Right renal cortex interstitium (tissue), 3 donors: ENCODE measurements around the gene PRKCA. TPM values are rescaled to one million over a fixed set of nuclear protein-coding genes. Genes with fewer than 3 reads are reported as not detected.
"Not testable (repeated sequence)": the region's sequence is repeated elsewhere in the genome, so short reads cannot be mapped to it uniquely, and the experiment has no call there.

Source experiments
- DNase-seq, 3 donors: peaks; one replicate each; pipeline ENCODE4 v3.0.0-alpha.2; 2013; ENCODE audit warnings: low read depth in 3 of 3, low spot score in 2 of 3
- polyA plus RNA-seq, 3 donors: library from polyadenylated mRNA; unstranded; fragments of 120-200 nt; gene quantifications; one replicate each; pipeline ENCODE4 v1.2.1, GENCODE V29; 2013; ENCODE audit not compliant: insufficient read length in 3 of 3

PRKCA gene
- polyA plus RNA-seq, 3 donors: 22.8 to 24.1 (median 23.8) TPM

DNA sequence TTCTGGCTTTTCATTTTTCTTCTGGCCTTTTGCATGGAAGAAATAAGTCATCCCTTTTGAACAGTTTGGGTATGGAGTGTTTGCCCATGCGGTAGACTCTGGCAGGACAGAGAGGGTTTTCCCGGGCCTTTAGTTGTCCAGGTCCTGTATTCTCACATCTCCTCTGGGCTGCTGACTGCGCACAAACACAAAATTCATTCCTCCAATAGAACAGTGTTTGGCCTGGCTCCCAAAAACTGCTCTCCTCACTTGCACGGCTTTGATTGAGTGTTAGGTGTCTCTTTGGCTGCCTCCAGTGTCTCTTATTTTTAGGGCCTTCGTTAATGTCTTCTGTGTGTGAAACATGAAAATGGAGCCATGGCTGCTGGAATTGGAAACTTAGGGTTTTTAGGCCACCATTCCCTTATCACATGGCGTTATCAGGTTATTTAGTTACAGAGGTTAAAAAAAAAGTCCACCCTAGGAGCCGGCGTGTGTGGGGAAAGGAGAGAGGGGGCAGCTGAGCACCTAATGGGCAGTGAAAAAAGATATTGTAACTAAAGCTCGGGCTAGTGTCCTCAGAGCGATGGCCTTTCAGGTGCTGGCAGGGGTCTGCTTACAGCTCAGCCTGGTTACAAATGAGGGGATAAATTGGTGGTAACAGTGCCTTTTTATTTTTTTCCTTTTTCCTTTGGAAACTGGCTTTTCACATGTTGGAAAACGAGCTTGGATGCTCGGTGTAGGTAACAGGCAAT is 47.3 kb downstream of the PRKCA start:
- no peak for DNase-seq

DNA sequence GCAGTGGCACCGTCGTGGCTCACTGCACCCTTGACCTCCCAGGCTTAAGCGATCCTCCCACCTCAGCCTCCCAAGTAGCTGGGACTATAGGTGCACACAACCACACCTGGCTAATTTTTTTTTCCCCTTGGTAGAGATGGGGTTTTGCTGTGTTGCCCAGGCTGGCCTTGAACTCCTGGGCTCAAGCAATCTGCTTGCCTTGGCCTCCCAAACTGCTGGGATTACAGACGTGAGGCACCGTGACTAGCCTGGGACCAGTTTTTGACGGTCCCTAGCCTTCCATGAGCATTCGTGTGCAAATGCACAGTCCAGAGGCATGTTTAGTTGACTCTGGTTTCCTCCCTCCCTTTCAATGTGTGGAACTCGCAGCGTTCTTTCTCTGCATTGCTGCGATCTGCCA is 48.2 kb downstream of the PRKCA start:
- not testable (repeated sequence) for DNase-seq

DNA sequence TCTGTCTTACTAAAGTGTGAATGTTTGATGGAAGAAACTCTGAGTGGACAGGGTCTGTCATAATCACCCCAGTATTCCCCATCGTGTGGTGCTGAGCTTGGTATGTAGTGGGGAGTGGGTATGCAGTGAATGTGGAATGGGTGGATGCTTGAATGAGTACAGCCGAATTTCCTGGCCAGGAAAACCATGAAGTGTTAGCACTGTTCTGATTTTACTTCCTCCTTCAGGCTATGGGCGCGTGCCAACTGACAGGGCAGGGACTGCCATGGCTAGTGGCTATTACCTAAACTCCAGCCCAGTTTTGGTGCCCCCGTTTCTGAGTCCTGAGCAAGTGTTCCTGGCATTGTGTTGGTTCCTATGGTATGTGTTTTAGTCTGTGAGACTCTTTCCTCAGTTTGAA is 48.6 kb downstream of the PRKCA start:
- DNase-seq: no peak

DNA sequence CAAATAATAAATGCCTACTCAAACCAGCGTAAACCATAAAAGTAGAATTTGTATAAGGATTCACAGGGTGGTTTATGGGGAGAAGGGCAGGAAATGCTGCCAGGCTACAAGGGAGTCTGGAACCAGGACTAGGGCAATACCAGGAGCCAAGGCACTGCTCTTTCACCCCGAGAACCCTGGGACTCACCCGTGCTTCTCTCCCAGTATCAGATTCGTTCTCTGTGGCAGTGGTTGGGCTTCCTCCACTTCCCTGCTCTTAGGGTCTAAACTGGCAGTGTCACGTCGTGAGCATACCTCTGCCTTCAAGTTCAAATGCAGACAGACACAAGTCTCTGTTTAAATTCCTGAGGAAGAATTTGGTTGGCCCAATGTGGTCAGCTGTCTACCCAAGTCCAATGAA is 49.3 kb downstream of the PRKCA start:
- no peak for DNase-seq

DNA sequence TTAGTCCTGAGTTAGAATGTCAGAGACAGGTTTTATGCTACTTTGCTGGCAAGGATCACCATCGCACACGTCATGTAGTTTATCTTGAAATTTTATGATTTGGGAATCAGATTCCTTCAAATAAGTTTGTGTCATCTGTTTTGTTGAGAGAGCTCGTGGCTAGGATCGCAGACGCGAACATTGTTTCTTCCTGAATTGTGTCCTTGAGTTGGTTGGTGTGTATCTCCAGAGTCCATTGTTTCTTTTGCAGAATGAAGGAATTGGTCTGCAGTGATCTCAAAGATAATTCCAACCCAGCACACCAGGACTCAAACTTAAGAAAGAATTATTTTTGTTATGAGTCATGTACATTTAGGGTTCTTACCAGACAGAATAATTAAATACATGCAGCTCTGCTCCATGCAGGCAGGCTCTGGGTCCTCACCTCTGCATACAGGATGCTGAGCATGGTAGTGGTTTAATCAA is 51.6 kb downstream of the PRKCA start:
- no peak for DNase-seq

DNA sequence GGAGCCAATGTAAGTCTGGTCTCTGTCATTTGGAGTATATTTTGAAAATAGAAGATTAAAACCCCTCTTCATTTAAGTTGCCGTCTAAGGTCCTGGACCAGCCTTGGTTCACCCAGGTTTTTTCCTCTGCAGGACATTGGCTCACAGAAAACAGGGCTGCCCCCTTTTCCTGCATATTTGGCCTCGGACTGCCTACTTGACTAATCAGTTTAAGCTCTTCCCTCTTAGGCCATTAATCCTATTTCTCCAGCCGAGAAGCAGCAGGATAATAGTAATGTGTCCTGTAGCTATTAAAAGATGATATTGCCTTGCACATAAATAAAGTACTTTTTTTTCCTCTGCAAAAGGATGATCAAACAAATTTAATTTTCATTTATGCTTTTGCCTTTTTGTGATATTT is 52.1 kb downstream of the PRKCA start:
- no peak for DNase-seq

DNA sequence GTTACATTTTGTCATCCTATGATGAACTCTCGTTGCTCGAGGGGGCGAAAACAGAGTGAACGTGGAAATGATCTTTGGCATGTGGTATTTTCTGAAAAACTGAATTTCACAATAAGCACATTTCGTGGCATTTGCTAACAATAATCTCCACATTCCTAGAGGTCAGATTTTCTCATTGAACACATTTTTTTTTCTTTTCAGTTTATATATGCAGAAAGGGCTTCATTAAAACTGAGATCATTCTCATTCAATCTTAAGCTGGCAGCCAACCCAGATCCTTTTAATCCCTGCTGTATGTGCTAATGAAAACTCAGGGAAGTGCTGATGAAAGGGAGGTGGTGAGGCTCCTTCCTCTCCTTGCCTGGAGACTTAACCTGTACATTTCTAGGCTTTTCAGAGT is 52.6 kb downstream of the PRKCA start:
- DNase-seq: no peak

DNA sequence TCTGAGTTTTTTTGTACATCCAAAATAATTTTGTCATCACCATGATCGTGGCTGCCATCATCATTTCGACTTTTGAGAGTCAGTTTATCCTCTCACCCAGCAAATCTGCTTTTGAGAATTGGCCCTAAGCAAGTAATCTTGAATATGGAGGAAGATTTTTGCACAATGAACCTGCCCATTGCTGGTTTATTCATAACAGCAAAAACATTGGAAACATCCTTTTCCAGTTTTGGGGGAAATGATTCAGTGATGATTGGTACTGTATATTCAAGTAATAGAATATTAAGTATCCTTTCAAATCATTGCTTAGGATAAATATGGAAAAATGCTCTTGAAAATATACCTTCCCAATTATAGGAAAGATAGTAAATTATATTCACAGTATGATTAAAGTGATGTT is 53.1 kb downstream of the PRKCA start:
- no peak for DNase-seq

DNA sequence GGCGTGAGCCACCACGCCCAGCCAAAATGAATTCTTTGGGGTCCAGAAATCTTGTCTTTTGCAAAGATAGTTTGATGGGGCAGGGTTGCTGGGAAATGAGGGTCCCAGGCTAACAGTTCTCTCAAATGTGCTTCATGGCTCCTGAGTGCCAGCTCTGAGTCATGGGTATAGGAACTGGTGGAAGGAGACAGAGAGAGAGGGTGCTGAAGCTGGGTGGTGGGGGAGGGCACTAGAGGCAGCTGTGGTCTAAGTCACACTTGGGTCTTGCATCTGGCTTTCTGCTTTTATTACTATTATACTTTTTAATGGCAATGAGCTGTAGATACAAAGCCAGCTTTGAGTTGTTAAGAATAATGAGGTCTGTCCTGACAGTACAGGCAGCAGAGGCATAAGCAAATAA is 54.6 kb downstream of the PRKCA start:
- DNase-seq: no peak

DNA sequence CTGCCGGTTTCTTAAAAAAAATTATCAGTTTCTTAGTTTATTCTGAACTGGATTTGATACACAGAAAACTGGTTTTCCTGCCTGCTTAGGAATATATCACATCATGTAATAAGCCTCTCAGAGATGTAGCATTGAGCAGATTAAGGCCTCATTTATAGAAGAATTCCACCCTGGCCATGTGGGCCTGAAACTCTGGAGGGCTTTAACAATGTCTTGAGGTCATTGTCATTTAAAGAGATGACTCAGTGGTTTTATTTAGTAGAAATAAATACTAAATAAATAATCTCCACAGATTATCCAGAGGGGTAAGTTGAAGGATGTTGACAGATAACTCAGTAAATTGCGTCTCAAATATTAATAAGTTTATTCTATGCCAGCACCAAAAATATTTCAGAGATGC is 56.9 kb downstream of the PRKCA start:
- no peak for DNase-seq

DNA sequence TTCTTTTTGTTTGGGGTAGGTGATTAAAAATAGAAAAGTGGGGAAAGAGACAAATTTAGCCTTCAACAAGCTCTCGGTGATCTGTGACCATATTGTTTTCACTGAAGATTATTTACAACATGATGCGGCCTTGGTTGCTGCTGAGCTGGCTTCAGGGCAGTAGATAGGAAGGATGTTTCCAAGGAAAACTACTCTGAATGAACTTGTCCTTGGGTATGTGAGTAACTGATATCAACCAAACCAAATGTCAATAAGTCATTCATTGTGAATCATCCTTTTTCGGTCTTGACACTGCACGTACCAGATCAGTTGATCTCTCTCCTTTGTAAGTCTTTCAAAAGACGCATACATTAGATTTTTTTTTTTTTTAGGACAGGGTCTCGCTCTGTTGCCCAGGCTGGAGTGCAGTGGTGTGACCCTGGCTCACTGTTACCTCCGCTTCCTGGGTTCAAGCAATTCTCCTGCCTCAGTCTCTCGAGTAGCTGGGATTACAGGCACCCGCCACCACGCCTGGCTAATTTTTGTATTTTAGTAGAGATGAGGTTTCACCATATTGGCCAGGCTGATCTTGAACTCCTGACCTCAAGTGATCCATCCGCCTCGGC is 58.6 kb downstream of the PRKCA start:
- DNase-seq: not testable (repeated sequence)

DNA sequence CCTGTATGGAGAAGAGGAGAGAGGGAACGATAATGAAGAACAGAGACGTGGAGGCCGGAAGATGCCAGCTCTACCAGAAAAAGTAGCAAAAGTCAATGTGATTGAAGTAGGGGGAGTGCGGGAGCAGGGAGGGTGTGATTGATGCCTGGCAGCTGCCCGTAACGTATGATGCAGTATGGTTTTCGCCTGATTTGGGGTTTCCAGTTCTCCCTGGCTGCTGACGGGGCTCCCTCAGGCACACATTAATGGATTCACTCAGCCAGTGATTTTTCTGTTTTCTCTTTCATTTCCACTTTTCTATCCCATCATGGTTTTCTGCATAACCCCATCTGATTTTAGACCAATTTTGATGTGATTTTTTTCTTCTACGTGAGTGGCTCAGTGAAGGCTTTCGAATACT is 62.1 kb downstream of the PRKCA start:
- no peak for DNase-seq

DNA sequence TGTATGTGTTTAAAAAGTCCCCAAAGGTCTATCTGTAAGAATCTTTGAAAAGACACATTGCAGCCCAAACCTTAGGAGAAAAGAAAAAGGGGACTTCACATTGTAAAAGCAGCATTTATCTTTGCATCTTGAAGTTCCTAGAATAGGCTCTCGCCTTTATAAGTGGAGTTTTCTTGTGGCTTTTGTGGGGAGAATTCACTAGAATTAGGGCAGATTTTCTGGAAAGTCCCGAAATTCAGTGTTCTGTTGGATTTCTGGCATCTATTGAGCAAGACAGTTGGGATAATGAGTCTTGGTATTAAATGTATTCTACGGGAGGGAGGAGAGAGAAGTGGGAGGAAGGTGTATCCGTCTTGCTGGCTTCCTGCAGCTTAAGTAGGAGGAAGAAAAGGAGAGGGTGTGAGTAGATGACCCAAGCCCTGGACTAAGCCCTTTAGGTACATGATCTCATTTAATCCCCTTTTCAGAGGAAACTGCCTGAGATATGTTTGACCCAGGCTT is 62.6 kb downstream of the PRKCA start:
- no peak for DNase-seq

DNA sequence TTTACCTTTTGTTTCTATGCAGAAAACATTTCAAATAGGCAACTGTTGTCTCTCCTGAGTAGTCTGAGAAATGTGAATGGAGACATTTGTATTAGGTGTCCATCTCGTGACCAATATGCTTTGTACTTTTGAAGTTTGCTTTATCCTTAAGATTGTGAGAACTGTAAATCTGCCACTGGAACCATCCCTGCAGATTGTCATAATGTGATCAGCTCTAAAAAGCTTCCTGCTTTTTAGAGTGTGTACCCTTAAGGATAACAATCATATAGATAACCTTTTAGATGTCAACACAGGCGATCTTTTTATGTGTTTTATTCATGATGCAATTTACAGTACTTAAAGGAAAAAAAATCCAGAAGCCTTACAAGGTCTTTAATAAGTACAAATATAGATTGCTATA is 63.5 kb downstream of the PRKCA start:
- DNase-seq: no peak

DNA sequence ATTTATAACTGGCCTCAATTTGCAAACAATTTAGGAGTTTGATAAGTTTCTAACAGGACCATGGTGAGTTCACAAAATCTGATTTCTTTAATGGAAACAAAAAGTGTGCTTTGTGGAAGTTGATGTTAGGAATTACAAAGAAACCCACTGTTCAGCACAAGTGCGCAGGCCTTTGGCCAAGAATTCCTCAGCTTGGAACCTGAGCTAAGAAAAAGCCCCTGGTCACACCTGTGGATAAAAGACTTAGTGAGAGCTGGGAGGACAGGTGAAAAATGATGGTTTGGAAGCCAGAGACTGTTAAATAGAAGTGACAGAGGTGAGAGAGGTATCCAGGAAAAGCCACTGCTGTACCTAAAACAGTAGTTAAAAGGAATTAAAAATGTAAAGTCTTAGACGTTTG is 64.7 kb downstream of the PRKCA start:
- no peak for DNase-seq

DNA sequence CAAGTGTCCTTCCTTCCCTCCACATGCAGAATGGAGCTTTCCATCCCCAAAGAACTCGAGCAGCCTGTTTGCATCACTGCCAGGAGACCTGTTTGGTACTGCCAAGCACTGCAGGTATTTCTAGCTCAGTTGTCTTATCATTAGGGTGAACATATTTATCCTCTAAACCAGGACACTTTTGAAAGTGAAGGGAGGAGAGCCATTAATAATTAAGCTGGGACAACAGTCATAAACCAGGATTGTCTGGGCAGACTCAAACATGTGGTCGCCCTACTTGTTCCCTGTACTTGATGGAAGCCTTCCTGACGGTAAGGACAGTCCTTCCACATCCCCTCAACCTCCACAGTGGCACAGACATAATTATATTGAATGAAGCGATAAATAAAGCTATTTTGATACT is 67.4 kb downstream of the PRKCA start:
- no peak for DNase-seq

DNA sequence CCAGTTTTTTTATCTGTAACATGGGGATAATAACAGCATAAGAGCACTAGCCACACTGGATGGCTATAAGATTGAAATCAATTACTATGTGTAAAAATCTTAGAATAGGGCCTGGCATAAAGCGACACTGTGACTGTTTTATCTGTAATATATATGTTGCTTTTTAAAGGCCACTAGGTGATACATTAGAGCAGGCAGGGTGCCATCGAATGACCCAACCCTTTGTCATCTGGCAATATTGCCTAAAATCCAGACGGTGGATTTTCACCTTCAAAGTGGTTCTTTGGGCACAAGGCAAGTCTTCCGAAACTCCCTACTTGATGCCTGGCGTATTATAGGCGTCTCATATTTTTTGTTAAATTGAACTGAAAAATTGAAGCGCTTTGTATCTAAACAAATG is 69.1 kb downstream of the PRKCA start:
- DNase-seq: no peak

DNA sequence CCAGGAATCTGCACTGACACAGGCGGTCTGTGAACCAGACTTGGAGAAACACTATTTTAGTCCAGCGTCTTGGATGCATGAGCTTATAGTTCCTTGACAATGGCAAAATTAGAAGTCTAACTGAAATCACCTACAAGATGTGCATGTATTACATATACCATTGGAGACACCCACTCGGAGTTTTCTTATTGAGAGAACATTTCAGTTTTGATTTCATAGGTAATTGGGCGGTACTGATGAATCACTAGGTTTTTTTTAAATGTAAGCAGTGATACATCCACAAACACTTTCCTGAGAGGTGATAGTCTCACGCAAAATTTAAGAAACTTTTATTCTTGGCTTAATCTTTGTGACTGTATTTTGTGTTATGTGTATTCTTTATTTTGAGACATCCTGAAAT is 69.8 kb downstream of the PRKCA start:
- DNase-seq: no peak

DNA sequence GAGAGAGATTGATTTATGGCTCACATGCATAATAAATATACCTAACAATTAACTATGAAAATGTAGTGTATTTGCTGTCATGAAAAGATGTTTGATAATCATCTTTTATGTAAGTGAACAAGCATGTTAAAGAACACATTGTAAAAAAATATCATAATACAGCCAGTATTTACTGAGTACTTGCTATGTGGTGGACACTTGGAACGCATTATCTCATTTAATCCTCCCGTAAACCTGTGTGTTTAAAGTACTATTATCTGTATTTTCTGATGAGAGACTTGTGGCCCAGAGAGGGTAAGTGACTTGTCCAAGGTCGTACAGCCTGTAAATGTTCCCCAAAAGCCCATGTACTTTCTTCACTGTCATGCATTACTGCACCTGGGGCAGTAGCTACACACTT is 70.7 kb downstream of the PRKCA start:
- no peak for DNase-seq

DNA sequence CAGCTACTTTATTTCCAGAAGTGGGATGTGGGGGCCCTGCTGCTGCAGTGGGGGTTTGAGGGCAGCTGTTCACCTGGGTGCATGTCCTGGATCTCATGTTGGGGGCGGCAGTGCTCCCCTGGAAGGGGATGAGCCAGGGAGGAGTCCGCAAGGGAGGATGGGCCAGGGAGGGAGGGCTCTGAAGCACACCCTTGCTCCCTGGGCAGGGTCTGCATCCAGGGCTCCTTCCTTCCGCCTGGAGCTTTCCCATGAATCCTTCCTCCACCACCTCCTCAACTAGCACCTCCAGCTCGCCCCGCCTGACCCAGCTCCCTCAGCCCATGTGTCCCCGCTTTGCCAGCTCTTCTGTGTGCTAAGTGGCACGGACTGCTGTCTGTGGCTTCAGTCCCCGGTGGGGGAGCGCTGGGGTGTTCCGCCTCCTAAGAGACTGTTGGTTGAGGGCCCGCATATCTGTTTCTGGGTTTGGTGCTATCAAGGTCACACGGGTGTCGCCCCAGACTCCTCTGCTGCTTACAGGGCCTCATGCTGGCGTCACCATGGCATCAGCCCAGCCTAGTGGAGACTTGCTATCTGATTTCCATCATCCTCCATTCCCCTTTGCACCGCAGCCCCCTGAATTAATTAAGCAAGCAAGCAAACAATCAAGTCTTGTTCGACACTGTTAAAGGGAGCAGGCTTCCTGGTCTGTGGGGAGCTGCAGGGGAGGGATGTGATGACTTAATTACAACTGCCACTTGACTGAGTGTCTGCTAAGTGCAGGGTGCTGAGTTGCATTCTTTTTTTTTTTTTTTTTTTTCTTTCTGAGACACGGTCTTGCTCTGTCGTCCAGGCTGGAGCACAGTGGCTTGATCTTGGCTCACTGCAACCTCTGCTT is 71.8 kb downstream of the PRKCA start:
- DNase-seq: peak in 1 of 3 donors; percentile 52

DNA sequence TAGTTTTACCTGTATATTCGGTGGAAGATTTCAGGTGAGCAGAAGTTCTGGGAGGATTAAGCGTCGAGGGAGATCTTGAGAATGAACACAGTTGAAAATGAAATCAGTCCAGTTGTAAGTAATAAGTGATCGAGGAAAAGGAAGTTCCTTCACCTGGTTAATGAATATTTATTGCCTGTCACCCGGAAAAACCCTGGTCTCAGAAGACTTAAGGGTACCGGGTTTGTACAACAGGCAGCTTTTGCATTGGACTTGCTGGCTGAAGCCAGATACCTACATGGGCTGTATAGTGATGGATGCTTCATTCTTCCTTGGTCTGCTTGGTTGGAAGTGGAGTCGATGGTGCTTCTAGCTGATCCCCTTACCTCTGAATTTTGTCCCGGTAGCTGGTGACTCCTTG is 72.7 kb downstream of the PRKCA start:
- DNase-seq: no peak
